ENCODE results near the gene DUSP5.

DNA sequence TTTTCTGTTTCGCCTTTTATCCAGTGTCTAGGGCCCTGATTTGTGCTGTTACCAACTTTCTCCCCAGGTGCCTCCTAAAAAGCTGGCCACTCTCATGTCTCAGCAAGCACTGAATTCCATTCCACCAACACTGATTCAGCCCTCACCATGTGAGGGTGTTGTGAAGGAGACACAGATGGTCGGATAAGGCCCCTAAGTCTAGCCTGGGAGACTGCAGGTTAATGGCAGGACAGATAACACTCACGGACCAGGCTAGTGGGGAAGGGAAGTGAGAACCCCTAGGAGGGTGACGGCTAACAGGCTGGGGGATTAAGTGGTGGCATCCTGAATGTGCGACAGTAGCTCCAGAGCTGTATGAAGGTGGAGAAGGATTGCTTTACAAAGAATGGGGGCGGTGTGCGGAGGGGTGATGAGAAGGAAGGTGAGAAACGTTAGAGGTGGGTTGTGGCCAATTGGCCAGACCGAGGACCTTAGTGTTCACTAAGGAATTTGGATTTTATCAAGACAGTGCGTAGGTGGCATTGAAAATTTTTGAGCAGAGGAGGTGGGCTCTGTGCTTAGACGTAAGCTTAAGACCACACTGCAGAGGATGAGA is 3.8 kb upstream of the DUSP5 start:
- TF ChIP-seq CTCF (IDR thresholded peaks at IDR 0.05; ENCODE audit: low read length) (no peak), EZH2 (optimal IDR thresholded peaks at IDR 0.05; ENCODE audit: low read depth, low read length) (no peak)
